ENCODE measurements around the gene C1orf216.

DNA sequence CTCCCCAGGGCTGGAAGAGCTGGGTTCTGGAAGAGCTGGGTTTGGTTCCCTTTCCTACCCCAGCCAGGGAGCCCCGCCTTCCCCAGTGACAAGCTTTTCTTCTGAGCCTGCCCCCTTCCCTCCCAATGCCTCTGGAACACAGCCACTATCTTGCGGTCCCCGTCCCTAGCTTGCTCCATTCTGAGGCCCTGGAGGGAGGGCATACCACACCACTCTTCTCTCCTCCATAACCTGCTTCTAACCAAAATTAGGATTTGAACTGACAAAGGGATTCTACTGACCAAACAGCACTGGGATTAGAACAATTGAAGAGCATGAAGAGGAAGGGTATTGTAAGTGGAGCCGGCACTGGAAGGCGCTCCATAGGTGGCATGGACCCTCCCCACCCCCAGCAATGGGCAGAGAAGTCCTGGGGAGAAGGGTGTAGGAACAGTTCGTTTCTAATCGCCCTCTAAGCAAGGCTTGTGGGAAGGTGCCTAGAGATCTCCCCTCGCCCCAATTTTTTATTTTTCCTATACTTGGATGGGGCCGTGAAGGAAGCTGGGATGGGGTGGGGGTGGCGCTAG, 690 bp downstream of the C1orf216 start:
- TF ChIP-seq, protein P1, sequence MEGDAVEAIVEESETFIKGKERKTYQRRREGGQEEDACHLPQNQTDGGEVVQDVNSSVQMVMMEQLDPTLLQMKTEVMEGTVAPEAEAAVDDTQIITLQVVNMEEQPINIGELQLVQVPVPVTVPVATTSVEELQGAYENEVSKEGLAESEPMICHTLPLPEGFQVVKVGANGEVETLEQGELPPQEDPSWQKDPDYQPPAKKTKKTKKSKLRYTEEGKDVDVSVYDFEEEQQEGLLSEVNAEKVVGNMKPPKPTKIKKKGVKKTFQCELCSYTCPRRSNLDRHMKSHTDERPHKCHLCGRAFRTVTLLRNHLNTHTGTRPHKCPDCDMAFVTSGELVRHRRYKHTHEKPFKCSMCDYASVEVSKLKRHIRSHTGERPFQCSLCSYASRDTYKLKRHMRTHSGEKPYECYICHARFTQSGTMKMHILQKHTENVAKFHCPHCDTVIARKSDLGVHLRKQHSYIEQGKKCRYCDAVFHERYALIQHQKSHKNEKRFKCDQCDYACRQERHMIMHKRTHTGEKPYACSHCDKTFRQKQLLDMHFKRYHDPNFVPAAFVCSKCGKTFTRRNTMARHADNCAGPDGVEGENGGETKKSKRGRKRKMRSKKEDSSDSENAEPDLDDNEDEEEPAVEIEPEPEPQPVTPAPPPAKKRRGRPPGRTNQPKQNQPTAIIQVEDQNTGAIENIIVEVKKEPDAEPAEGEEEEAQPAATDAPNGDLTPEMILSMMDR (conservative IDR thresholded peaks at IDR 0.05 in 1 of 2, IDR thresholded peaks at IDR 0.05 in 1 of 2; ENCODE audit: low read depth in 1 of 2, low read length in 2 of 2), result no peak
- no peak for TF ChIP-seq EZH2 (IDR thresholded peaks at IDR 0.05; ENCODE audit: low read length, missing control alignments)
